ENCODE data around the gene PDIA6. TPM values are rescaled to one million over a fixed set of nuclear protein-coding genes. Genes with fewer than 3 reads are reported as not detected.

The PDIA6 gene
- total and polyA plus RNA-seq, 2 donors (not counting 3 experiments of a cell fraction or from before 2014, with no cell fraction given): 335 to 424 TPM

DNA sequence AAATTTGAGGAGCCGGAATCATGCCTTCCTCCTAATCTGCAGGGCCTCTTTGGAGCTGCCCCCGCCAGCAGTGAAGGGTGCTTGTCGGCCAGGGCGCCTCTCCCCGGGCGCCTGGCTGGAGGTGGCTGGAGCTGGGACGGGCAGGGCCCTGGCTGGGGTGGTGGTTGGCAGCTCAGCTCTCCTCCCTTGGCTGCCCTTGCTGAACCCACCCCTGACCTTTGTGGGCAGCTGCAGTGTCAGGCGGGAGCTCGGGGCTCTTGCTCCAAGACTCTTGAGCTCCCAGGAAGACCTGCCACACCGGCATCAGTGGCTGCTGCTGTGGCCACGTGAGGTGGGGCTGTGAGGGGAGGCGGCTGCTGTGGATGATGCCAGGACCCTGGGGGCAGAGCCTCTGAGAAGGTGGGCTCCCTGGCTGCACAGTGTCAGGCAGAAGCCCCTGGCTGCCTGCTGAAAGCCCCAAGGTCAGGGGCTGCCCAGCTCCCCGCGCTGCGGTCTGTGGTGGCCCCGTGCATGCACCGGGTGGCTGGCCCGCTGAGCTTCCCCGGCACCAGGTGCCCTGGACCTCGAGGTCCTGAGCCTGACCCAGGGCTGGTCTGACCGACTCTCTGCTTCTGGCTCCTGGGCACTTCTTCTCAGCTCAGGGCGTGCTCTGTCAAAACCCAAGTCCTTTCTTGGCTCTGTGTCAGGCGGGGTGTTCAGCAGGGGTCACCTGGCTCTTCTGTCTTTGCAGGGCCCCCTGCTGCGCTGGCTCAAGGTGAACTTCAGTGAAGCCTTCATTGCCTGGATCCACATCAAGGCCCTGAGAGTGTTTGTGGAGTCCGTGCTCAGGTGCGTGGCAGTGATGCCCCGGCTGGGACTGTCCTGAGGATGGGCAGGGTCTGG is 34.5 kb downstream of the PDIA6 start:
- no peaks in the 10 kb centered on the region for H3K27me3 ChIP-seq (ENCODE audit: control insufficient read depth in 2 of 2, insufficient read depth in 2 of 2, low read length in 2 of 2)
- peaks cover 11 to 29% of the 10 kb centered on the region in 2 experiments for H3K36me3 ChIP-seq (ENCODE audit: control insufficient read depth in 2 of 2, extremely low read depth in 1 of 2, insufficient read depth in 2 of 2, low read length in 2 of 2)
- H3K4me2 ChIP-seq (ENCODE audit: insufficient read depth, low read length): no peak overlapping the region
- dilution Hi-C loops (cut with MboI; ENCODE audit: extremely low pct_ligation_motif_present, low sequenced_read_pairs) (no loop called here), intact Hi-C loops (cut with micrococcal nuclease) (no loop called here)
- FAIRE-seq: no peak
- H3K27ac ChIP-seq (ENCODE audit: insufficient read depth, low read depth, low read length): no peak overlapping the region
- CTCF ChIA-PET: interaction anchor here (0.6 kb wide), 1 partner anchor 9 kb away, joined by 3 read pairs; no protein-coding TSS in a partner anchor
- no TSS peak for BruUV-seq (replicated peaks)
- H3K4me1 ChIP-seq (ENCODE audit: control insufficient read depth, extremely low read depth, insufficient read depth, low read length): no peaks in the 10 kb centered on the region
- H3K4me3 ChIP-seq (replicated peaks in 1 of 3; ENCODE audit: insufficient read depth in 1 of 3, low read depth in 1 of 3, low read length in 3 of 3): no peak overlapping the region
- H3K9ac ChIP-seq (replicated peaks; ENCODE audit: extremely low read depth, insufficient read depth, low read length): no peak overlapping the region
- H4K20me1 ChIP-seq (replicated peaks; ENCODE audit: control insufficient read depth, extremely low read depth, insufficient read depth, low read length): no peaks in the 10 kb centered on the region
- no peaks in the 10 kb centered on the region for H3K9me3 ChIP-seq (replicated peaks; ENCODE audit: control insufficient read depth, insufficient read depth, low read length)
- POLR2A ChIA-PET: interaction anchor here (0.9 kb wide), 1 partner anchor 11 kb away, joined by 4 read pairs; no protein-coding TSS in a partner anchor
- no peak for DNase-seq (ENCODE audit: low read depth, low spot score)
- H3K79me2 ChIP-seq (ENCODE audit: control insufficient read depth, insufficient read depth, low read length): peaks cover 2% of the 10 kb centered on the region
- no peaks in the 10 kb centered on the region for H3K9me1 ChIP-seq (replicated peaks; ENCODE audit: control insufficient read depth, extremely low read depth, insufficient read depth, low read length)
- TF ChIP-seq, protein P1, sequence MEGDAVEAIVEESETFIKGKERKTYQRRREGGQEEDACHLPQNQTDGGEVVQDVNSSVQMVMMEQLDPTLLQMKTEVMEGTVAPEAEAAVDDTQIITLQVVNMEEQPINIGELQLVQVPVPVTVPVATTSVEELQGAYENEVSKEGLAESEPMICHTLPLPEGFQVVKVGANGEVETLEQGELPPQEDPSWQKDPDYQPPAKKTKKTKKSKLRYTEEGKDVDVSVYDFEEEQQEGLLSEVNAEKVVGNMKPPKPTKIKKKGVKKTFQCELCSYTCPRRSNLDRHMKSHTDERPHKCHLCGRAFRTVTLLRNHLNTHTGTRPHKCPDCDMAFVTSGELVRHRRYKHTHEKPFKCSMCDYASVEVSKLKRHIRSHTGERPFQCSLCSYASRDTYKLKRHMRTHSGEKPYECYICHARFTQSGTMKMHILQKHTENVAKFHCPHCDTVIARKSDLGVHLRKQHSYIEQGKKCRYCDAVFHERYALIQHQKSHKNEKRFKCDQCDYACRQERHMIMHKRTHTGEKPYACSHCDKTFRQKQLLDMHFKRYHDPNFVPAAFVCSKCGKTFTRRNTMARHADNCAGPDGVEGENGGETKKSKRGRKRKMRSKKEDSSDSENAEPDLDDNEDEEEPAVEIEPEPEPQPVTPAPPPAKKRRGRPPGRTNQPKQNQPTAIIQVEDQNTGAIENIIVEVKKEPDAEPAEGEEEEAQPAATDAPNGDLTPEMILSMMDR (IDR thresholded peaks at IDR 0.05; ENCODE audit: extremely low read depth in 1 of 2, insufficient read depth in 1 of 2, low read depth in 1 of 2, low read length in 2 of 2): no peak
- TF ChIP-seq EZH2 (IDR thresholded peaks at IDR 0.05; ENCODE audit: borderline replicate concordance, low read depth, low read length, severe bottlenecking) (no peak), JUN (IDR thresholded peaks at IDR 0.05; ENCODE audit: borderline replicate concordance, insufficient read depth, insufficient read length, low read depth) (no peak), FOS (IDR thresholded peaks at IDR 0.05; ENCODE audit: borderline replicate concordance, insufficient read depth, low read length) (no peak)
- H2AFZ ChIP-seq (ENCODE audit: low read depth, low read length): no peak overlapping the region

All from endothelial cell of umbilical vein (primary cell).